GM19324 (cell line): ENCODE results near the gene CNDP1.

Experiments used
- ATAC-seq: cut with Tn5 transposase; IDR thresholded peaks from one replicate; pipeline ENCODE4 v1.9.1; 2021; ENCODE audit warnings: mild to moderate bottlenecking, moderate library complexity; ENCODE audit not compliant: unreplicated experiment, low FRiP score

The CNDP1 gene

DNA sequence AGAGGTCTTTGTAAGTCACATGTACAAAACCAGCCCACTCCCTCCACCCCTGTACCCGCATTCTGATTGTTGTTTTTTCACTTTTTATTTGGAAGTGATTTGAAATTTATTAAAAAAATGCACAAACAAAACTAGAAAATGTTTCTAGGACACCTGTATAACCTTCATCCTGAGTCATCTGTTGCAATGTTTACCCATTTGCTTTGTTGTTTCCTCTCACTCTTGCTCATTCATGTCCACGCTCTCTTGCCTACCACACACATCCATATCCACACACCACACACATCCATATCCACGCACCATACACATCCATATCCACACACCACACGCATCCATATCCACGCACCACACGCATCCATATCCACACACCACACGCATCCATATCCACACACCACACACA is 82.2 kb downstream of the CNDP1 start:
- no peak for ATAC-seq

DNA sequence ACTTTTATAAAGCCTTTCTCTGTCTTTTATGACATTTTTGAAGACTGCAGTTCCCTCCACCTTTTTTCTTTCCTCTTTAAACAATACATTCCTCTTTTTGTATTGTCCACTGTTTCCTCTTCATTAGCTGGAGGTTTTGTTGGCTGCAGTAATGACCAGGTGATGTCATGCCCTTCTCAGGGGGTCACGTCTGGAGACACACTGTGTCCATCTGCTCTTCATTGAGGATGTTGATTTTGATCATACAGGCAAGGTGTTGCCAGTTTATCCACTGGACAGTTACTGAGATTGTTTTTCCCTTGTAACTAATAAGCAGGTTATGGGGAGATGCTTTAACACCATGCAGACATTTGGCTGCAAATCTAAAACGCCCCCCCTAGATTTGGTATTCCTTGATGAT is 83.2 kb downstream of the CNDP1 start:
- ATAC-seq, result no peak

DNA sequence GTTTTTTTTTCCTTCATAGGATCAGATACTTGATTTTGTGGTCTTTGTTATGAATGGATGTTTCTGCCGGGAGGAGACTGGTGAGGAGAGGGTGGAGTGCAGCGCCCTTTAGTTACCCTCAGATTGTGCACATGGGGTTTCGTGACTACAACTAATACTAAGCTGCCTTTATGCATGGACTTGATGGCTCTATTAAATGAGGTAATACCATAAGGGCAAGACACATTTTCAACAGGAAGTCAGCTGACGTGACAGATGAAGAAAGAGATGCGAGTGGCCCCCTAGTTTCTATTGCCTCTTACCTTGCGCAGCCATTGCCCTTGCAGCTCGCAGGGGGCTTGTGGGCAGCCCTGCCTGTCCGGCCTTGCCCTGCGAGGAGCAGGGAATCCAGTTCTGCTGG is 87.8 kb downstream of the CNDP1 start:
- ATAC-seq, result no peak

DNA sequence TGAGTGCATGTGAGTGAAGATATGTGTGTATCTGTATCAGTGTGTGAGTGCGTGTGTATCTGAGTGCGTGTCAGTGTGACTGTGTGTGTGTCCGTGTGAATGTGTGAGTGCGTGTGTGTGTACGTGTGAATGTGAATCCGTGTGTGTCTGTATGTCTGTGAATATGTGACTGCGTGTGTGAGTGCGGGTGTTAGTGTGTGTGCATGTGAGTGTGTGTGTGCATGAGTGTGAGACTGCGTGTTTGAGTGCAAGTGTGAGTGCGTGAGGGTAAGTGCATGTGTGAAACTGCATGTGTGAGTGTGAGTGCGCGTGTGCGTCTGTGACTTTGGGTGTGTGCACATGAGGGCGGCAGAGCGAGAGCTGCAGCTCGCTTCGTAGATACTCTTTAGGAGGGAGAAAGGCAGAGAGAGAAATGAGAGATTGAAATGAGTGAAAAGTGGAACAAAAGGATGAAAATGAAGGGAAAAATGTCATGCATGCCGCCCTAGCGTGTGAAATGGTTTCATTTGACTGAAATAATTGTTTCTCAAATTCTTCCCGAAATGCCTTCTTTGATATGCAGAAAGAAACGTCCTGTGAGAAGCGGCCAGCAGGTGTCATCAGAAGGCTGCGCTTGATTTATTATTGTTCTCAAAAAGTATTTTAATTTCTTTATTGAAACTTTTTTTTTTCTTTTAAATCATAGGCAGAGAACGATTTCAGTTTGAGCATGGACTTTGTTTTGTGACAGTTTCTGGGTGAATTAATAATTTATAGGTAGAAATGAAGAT is 88.9 kb downstream of the CNDP1 start:
- ATAC-seq, result no peak

DNA sequence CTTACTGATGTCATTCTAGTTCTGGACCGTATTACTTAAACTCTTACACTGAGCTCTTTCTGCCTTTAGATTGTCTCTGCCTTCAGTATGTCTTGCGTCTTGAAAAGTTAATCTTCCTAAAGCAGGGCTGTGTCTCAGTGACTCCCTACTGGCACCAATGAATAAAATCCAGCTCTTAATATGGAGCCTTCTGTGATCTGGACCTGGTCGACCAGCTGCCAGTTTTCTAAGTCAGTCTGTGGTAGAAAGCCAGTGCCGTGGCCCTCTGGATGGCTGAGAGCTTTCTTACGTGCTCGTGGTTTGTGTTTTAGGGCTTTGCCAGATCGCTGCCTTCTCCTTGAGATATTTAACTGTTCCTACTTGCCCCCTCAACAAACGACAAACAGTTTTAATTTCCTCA is 90.2 kb downstream of the CNDP1 start:
- no peak for ATAC-seq

DNA sequence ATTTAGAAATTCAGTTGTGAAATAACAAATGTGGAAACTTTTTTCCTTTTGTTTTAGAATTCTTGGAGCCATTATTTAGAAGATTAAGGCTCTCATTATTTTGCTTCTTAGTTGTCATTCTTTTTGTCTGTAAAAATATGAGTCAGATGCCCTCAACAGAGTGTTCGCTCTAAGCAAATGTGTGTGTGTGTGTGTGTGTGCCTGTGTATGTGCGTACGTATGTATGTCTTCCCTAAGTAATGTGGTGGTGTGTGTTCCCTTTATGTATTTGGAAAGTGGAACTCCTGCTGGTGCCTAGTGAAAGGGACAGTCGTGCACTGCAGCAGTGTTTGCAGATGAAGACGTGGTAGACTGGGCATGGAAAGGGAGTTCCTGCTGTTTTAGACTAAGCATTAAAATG is 90.9 kb downstream of the CNDP1 start:
- ATAC-seq, result no peak

DNA sequence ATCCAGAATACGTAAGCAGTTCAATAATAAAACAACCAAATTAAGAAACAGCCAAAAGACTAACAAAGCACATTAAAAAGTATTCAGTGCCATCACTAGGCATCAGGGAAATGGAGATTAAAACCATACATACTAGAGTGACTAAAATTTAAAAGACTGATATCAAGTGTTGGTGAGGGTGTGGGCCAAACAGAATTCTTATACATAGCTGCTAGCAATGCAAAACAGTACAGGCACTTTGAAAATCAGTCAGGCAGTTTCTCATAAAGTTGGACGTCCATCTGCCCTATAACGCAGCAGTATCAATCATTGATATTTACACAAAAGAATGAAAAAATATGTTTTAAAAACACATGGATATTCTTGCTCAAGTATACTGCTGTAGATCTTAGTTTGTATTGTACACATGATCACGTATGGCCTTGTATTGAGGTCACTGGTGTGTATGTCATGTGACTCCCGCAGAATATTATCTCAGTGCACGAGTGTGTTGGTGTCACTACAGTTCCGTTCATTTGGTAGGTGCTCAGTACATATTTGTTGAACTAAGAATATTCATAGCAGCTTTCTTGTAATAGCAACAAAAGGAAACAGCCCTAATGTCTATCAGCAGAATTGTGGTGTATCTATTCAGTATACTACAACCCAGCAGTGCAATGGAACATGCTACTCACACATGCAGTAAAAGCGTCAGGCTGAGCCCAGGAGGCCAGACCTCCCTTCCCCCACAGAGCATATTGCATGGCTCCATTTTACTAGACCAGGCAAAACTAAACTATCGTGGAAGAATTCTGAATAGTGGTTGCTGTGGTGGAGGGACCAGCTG is 92.0 kb downstream of the CNDP1 start:
- ATAC-seq, result no peak

DNA sequence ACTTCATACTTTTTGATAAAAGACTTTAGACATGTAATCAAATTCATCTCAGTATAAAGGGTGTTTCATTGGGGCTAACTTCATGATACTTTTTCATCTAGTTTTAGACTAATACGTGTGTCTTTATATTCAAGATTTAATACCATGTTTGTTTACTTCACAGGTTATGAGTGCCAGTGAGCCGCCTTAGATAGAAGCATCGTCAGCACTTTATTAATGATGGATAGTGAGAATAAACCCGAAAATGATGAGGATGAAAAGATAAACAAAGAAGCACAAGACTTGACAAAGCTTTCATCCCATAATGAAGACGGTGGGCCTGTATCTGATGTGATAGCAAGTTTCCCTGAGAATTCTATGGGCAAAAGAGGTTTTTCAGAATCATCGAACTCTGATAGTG is 96.5 kb downstream of the CNDP1 start:
- no peak for ATAC-seq

DNA sequence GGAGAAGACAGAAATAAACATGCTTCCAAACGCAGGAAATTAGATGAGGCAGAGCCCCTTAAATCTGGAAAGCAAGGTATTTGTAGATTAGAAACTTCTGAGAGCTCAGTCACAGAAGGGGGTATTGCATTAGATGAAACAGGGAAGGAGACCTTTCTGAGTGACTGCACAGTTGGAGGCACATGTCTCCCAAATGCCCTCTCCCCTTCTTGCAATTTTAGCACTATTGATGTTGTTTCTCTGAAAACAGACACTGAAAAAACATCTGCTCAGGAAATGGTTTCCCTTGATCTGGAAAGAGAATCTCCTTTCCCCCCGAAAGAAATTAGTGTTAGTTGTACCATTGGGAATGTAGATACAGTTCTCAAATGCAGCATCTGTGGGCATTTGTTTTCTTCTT is 96.9 kb downstream of the CNDP1 start:
- ATAC-seq, result no peak

DNA sequence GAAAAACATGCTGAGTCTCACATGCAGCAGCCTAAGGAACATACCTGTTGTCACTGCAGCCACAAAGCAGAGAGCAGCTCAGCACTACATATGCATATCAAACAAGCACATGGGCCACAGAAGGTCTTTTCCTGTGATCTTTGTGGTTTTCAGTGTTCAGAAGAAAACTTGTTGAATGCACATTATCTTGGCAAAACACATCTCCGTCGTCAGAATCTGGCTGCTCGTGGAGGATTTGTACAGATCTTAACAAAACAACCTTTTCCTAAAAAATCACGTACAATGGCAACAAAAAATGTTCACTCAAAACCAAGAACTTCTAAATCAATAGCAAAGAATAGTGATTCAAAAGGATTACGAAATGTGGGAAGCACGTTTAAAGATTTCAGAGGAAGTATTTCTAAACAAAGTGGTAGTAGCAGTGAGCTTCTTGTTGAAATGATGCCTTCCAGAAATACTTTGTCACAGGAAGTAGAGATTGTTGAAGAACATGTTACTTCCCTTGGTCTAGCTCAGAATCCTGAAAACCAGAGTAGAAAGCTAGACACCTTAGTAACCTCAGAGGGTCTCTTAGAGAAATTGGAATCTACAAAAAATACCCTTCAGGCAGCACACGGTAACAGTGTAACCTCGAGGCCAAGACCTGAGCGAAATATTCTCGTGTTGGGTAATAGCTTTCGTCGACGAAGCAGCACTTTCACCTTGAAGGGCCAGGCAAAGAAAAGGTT is 97.5 kb downstream of the CNDP1 start:
- no peak for ATAC-seq

DNA sequence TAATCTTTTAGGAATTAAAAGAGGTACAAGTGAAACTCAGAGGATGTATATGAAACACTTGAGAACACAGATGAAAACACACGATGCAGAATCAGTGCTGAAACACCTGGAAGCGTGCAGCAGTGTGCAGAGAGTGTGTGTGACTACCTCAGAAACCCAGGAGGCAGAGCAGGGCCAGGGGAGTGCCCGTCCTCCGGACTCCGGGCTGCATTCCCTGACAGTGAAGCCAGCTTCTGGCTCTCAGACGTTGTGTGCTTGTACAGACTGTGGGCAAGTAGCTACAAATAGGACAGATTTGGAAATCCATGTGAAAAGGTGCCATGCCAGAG is 98.0 kb downstream of the CNDP1 start:
- ATAC-seq, result no peak

DNA sequence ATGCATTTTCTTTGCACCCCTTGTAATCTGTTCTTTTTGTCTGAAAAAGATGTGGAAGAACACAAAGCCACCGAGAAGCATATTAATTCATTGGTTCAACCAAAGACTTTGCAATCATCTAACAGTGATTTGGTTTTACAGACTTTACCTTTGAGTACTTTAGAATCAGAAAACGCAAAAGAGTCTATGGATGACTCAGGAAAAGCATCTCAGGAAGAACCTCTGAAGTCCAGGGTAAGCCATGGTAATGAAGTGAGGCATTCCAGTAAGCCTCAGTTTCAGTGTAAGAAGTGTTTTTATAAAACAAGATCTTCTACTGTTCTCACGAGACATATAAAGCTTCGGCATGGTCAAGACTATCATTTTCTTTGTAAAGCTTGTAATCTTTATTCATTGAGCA is 98.6 kb downstream of the CNDP1 start:
- no peak for ATAC-seq

DNA sequence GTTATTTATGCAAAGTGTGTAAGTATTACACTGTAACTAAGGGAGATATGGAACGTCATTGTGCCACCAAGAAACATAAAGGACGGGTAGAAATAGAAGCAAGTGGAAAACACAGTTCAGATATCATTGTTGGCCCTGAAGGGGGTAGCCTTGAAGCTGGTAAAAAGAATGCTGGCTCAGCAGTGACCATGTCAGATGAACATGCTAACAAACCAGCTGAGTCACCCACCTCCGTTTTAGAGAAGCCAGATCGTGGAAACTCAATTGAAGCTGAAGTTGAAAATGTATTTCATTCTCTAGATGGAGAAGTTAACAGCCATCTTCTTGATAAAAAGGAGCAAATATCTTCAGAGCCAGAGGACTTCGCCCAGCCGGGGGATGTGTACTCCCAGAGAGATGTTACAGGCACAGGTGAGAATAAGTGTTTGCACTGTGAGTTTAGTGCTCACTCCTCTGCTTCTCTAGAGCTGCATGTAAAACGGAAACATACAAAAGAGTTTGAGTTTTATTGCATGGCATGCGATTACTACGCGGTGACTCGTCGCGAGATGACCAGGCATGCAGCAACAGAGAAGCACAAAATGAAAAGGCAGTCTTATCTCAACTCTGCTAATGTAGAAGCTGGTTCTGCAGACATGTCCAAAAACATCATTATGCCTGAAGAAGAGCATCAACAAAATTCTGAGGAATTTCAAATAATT is 99.5 kb downstream of the CNDP1 start:
- no peak for ATAC-seq

DNA sequence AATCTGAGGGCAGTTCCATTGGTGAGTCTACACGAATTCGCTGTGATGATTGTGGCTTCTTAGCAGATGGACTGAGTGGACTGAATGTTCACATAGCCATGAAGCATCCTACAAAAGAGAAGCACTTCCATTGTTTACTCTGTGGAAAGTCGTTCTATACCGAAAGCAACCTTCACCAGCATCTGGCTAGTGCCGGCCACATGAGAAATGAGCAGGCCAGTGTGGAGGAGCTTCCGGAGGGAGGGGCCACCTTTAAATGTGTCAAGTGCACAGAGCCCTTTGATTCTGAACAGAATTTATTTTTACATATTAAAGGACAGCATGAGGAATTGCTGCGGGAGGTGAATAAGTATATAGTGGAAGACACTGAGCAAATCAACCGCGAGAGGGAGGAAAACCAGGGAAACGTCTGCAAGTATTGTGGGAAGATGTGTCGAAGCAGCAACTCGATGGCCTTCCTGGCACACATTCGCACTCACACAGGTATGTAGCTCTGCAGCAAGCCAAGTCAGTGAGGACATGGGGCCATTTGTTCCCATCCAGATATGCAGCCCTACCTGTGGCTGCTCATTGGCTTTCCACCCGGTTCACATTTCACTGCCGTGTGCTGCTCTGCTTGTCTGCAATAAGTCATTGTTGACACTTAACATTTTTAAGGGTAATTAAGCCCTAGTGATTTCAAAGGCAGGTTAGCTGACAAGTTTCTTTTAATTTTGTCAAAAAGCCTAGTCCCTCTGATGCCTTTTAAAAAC is 101.1 kb downstream of the CNDP1 start:
- ATAC-seq, result no peak
